Subcutaneous adipose tissue (tissue), 4 donors: ENCODE measurements around the gene CNTNAP2. TPM values are rescaled to one million over a fixed set of nuclear protein-coding genes. Genes with fewer than 3 reads are reported as not detected.

Experiments
- total RNA-seq, 4 donors: library from RNA; depleted of rRNA; stranded (reverse); fragments of >200 nt; gene quantifications; one replicate each; pipeline ENCODE4 v1.1.0, GENCODE V29; 2016
- TF ChIP-seq, protein P1 (sequence below): fragments of 450-650 bp; IDR thresholded peaks from one replicate; pipeline ENCODE4 v1.5.1; 2016; ENCODE audit warnings: low read depth, mild to moderate bottlenecking, control low read depth, antibody characterized with exemption, moderate library complexity

Gene CNTNAP2
- total RNA-seq, 4 donors from 2014 or later, result not detected

GRCh38 chr7:146831875-146832274 lies 715.3 kb downstream of the CNTNAP2 start:
- TF ChIP-seq, protein P1, sequence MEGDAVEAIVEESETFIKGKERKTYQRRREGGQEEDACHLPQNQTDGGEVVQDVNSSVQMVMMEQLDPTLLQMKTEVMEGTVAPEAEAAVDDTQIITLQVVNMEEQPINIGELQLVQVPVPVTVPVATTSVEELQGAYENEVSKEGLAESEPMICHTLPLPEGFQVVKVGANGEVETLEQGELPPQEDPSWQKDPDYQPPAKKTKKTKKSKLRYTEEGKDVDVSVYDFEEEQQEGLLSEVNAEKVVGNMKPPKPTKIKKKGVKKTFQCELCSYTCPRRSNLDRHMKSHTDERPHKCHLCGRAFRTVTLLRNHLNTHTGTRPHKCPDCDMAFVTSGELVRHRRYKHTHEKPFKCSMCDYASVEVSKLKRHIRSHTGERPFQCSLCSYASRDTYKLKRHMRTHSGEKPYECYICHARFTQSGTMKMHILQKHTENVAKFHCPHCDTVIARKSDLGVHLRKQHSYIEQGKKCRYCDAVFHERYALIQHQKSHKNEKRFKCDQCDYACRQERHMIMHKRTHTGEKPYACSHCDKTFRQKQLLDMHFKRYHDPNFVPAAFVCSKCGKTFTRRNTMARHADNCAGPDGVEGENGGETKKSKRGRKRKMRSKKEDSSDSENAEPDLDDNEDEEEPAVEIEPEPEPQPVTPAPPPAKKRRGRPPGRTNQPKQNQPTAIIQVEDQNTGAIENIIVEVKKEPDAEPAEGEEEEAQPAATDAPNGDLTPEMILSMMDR, result no peak

DNA sequence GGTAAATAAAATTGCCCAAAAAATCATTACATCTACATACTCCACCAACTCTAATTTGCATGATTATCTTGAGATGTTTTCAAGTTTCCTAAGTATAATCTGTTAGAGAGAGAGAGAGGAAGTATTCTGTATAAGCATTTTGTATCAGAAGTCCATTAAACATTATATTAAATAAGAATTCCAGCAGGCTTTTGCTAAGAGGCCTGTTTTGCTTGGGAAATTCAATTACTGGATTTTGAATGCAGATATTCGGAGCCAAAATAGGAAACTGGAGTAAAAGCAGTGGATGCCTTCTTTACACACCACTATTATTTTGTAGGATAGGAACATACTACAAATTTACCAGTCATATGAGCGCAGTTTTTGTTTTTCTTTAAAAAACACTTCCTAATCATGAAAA lies 727.8 kb downstream of the CNTNAP2 start:
- TF ChIP-seq, protein P1, result no peak

GRCh38 chr7:146858690-146859089 lies 742.1 kb downstream of the CNTNAP2 start:
- TF ChIP-seq, protein P1, result no peak

GRCh38 chr7:146861701-146862100 lies 745.1 kb downstream of the CNTNAP2 start:
- TF ChIP-seq, protein P1, result no peak

- TF ChIP-seq, protein P1, result no peak
Measured at GRCh38 chr7:146862415-146862814, 745.8 kb downstream of the CNTNAP2 start.

- TF ChIP-seq, protein P1, result no peak
Measured at GRCh38 chr7:146864644-146865043, 748.0 kb downstream of the CNTNAP2 start.

DNA sequence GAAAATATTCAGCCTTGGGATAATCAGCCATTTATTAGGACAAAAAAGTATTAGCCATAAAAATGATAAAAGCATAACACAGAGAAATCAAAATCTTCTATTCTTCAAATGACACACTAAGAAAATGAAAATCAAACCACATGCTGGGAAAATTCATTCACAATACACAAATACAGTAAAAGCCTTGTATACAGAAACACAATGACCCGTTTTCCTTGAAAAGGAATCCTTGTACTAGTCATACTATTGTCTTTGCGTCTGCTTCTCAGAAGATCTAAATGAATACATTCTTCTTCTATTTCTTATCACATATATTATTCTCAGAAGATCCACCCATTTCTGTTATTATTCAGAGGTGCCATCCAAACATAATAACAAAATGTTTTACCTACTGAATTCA lies 749.1 kb downstream of the CNTNAP2 start:
- TF ChIP-seq, protein P1, result no peak

DNA sequence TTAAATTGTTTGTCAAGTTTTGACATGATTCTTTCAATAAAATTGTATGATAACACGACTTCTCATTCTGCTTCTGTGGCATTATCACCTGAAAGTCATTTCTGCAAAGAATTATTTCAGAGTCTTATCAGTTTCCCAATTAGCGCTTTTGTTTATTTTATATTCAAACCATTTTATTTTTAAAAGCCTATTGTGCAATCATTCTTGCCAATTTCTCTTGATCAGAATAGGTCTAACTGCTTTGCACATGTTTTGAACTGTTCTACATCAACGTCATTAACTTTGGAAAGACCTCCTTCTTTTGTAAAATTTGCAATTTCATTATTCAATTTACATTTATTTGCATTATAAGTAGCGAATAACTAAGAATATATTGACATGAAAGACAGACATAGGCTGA lies 758.1 kb downstream of the CNTNAP2 start:
- TF ChIP-seq, protein P1, result no peak
